H9 (cell line): ENCODE measurements around the gene FAXC. TPM values are rescaled to one million over a fixed set of nuclear protein-coding genes. Genes with fewer than 3 reads are reported as not detected.

ENCODE experiments used
- DNase-seq: peaks from one replicate; pipeline ENCODE4 v3.0.0-alpha.2; 2017
- H2AFZ ChIP-seq: one replicate; pipeline ENCODE4 v1.6.1; 2013; ENCODE audit warnings: mild to moderate bottlenecking, low read length, control low read depth, moderate library complexity
- H2AK5ac ChIP-seq: 2 replicates; pipeline ENCODE4 v1.6.1; 2013; ENCODE audit warnings: low read length, control low read depth, mixed read lengths; ENCODE audit not compliant: insufficient read length
- H2BK120ac ChIP-seq: one replicate; pipeline ENCODE4 v1.6.1; 2013; ENCODE audit warnings: low read depth, mild to moderate bottlenecking, low read length, control low read depth, inconsistent platforms; ENCODE audit not compliant: poor library complexity, severe bottlenecking
- H2BK12ac ChIP-seq: 2 replicates; pipeline ENCODE4 v1.6.1; 2013; ENCODE audit warnings: low read length, control low read depth, mixed read lengths, low read depth; ENCODE audit not compliant: insufficient read length
- H2BK15ac ChIP-seq: 2 replicates; pipeline ENCODE4 v1.6.1; 2013; ENCODE audit warnings: low read depth, low read length, control low read depth
- H2BK20ac ChIP-seq: one replicate; pipeline ENCODE4 v1.6.1; 2013; ENCODE audit warnings: low read depth, mild to moderate bottlenecking, low read length, control low read depth, inconsistent platforms; ENCODE audit not compliant: poor library complexity, severe bottlenecking
- H2BK5ac ChIP-seq: 2 replicates; pipeline ENCODE4 v1.6.1; 2013; ENCODE audit warnings: low read length, control low read depth, mixed read lengths; ENCODE audit not compliant: insufficient read length
- H3K14ac ChIP-seq: 2 replicates; pipeline ENCODE4 v1.6.1; 2013; ENCODE audit warnings: low read length, control low read depth; ENCODE audit not compliant: insufficient read depth
- H3K18ac ChIP-seq: 2 replicates; pipeline ENCODE4 v1.6.1; 2013; ENCODE audit warnings: low read depth, mild to moderate bottlenecking, mixed read lengths, low read length, control low read depth; ENCODE audit not compliant: insufficient read length
- H3K23ac ChIP-seq: 2 replicates; pipeline ENCODE4 v1.6.1; 2013; ENCODE audit warnings: low read length, control low read depth, mixed read lengths, low read depth; ENCODE audit not compliant: insufficient read length
- H3K23me2 ChIP-seq: 2 replicates; pipeline ENCODE4 v1.6.1; 2013; ENCODE audit warnings: low read depth, mild to moderate bottlenecking, mixed read lengths, low read length, control low read depth; ENCODE audit not compliant: insufficient read length, poor library complexity, severe bottlenecking
- H3K27ac ChIP-seq: 2 replicates; pipeline ENCODE4 v1.5.1; 2013; ENCODE audit warnings: low read length, control low read depth, mixed read lengths, low read depth; ENCODE audit not compliant: insufficient read length
- H3K27me3 ChIP-seq: 2 replicates; pipeline ENCODE4 v1.6.1; 2013; ENCODE audit warnings: low read length, control low read depth, inconsistent platforms; ENCODE audit not compliant: insufficient read depth
- H3K4ac ChIP-seq: 2 replicates; pipeline ENCODE4 v1.6.1; 2013; ENCODE audit warnings: low read depth, mild to moderate bottlenecking, control low read depth, inconsistent platforms, low read length, moderate library complexity
- H3K4me1 ChIP-seq: 2 replicates; pipeline ENCODE4 v1.6.1; 2013; ENCODE audit warnings: low read length, control low read depth, inconsistent platforms; ENCODE audit not compliant: insufficient read depth
- H3K4me2 ChIP-seq: 2 replicates; pipeline ENCODE4 v1.6.1; 2013; ENCODE audit warnings: low read length, control low read depth, mixed read lengths; ENCODE audit not compliant: insufficient read length, insufficient read depth
- H3K56ac ChIP-seq: 2 replicates; pipeline ENCODE4 v1.6.1; 2013; ENCODE audit warnings: low read depth, mild to moderate bottlenecking, mixed read lengths, low read length, control low read depth; ENCODE audit not compliant: insufficient read length
- H3K79me1 ChIP-seq: 2 replicates; pipeline ENCODE4 v1.6.1; 2013; ENCODE audit warnings: low read depth, mild to moderate bottlenecking, moderate library complexity, low read length, control low read depth, inconsistent platforms; ENCODE audit not compliant: insufficient read depth, poor library complexity, severe bottlenecking
- H3K79me2 ChIP-seq: 2 replicates; pipeline ENCODE4 v1.6.1; 2013; ENCODE audit warnings: low read length, control low read depth, inconsistent platforms; ENCODE audit not compliant: insufficient read depth
- H3K9ac ChIP-seq: 2 replicates; pipeline ENCODE4 v1.6.1; 2013; ENCODE audit warnings: low read length, control low read depth, mixed read lengths; ENCODE audit not compliant: insufficient read length; ENCODE audit errors: extremely low read depth
- H3K9me3 ChIP-seq: one replicate; pipeline ENCODE4 v1.6.1; 2013; ENCODE audit warnings: low read depth, low read length, inconsistent platforms; ENCODE audit not compliant: control insufficient read depth
- H3T11ph ChIP-seq: one replicate; pipeline ENCODE4 v1.6.1; 2013; ENCODE audit warnings: mild to moderate bottlenecking, low read length, control low read depth, inconsistent platforms
- H4K20me1 ChIP-seq: one replicate; pipeline ENCODE4 v1.6.1; 2013; ENCODE audit not compliant: control insufficient read depth, insufficient read length, insufficient read depth
- H4K5ac ChIP-seq: 2 replicates; pipeline ENCODE4 v1.6.1; 2013; ENCODE audit warnings: low read depth, mild to moderate bottlenecking, mixed read lengths, low read length, control low read depth; ENCODE audit not compliant: insufficient read length
- H4K8ac ChIP-seq: replicated peaks from 2 replicates; pipeline ENCODE4 v1.6.1; 2013; ENCODE audit warnings: low read length, control low read depth, mixed read lengths, low read depth; ENCODE audit not compliant: insufficient read length
- H4K91ac ChIP-seq: 2 replicates; pipeline ENCODE4 v1.6.1; 2013; ENCODE audit warnings: low read depth, mild to moderate bottlenecking, moderate library complexity, mixed read lengths, low read length, control low read depth; ENCODE audit not compliant: insufficient read length
- H3K27ac Mint-ChIP-seq, 3 experiments: 2 replicates in 2 of 3; 3 replicates in 1 of 3; pipeline ENCODE4 v1.8.0; 2020 to 2021; ENCODE audit warnings: mixed read lengths in 3 of 3, mild to moderate bottlenecking in 1 of 3, moderate library complexity in 1 of 3
- H3K27me3 Mint-ChIP-seq: 2 replicates; pipeline ENCODE4 v1.8.0; 2021; ENCODE audit warnings: low read depth, mild to moderate bottlenecking, moderate library complexity, mixed read lengths
- H3K36me3 Mint-ChIP-seq, 3 experiments: 2 replicates in 2 of 3; 3 replicates in 1 of 3; pipeline ENCODE4 v1.8.0; 2020 to 2021; ENCODE audit warnings: low read depth in 3 of 3, mixed read lengths in 3 of 3; ENCODE audit not compliant: insufficient read depth in 1 of 3
- H3K4me1 Mint-ChIP-seq, 2 experiments: 2 replicates each; pipeline ENCODE4 v1.8.0; 2020; ENCODE audit warnings: mixed read lengths in 2 of 2
- H3K4me3 Mint-ChIP-seq, 2 experiments: 2 replicates in 1 of 2; 3 replicates in 1 of 2; pipeline ENCODE4 v1.8.0; 2020 to 2021; ENCODE audit warnings: mild to moderate bottlenecking in 2 of 2, mixed read lengths in 2 of 2, moderate library complexity in 1 of 2
- H3K9me3 Mint-ChIP-seq, 2 experiments: 2 replicates in 1 of 2; 3 replicates in 1 of 2; pipeline ENCODE4 v1.8.0; 2020; ENCODE audit warnings: mild to moderate bottlenecking in 2 of 2, mixed read lengths in 2 of 2, moderate library complexity in 1 of 2
- CTCF ChIP-seq: fragments of 200-600 bp; sonication (generic); conservative IDR thresholded peaks from 3 replicates; pipeline ENCODE4 v1.8.0; 2021; ENCODE audit warnings: antibody characterized with exemption, mild to moderate bottlenecking
- WGBS: extraction: QIAGEN DNeasy Blood & Tissue Kit; methylation state at CpG from one replicate; pipeline ENCODE4 v1.1.7; 2013; ENCODE audit warnings: missing lambda C conversion rate, low lambda C conversion rate, mixed read lengths; ENCODE audit not compliant: insufficient read length; ENCODE audit errors: extremely low coverage; 5-methylcytosine and 5-hydroxymethylcytosine counted together
- total RNA-seq: library from RNA; stranded (reverse); gene quantifications from 2 replicates; pipeline ENCODE4 v1.2.1, GENCODE V29; 2021

Gene FAXC
- total RNA-seq, 1 experiment from 2014 or later = 17.2 TPM

DNA sequence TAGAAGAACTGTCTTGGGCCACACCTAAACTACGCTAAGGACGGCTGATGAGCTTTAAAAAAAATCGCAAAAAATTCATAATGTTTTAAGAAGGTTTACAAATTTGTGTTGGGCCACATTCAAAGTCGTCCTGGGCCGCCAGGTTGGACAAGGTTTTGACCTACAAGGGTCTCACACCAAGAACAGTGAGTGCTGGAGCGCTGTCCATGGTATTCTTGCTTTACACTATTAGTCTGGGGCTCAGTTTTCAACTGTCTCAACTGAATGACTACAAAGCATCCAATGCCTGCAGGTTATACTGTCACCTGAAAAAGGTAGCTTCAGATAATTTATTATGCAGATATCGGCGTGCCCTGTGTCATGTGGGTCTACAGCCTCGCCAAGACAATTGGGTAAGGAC, 3.7 kb upstream of the FAXC start:
- H3K4me1 Mint-ChIP-seq = peaks cover 14 to 17% of the 10 kb centered on the region in 2 experiments
- no peak overlapping the region for H2BK120ac ChIP-seq
- H3K56ac ChIP-seq = no peak overlapping the region
- H3K9me3 Mint-ChIP-seq = no peaks in the 10 kb centered on the region
- no peak overlapping the region for H3T11ph ChIP-seq
- no peaks in the 10 kb centered on the region for H3K79me2 ChIP-seq
- H2BK5ac ChIP-seq = no peak overlapping the region
- H4K8ac ChIP-seq = no peak overlapping the region
- no peaks in the 10 kb centered on the region for H4K20me1 ChIP-seq
- H3K36me3 Mint-ChIP-seq = no peaks in the 10 kb centered on the region
- no peak overlapping the region for H2AFZ ChIP-seq
- DNase-seq = no peak
- no peak overlapping the region for H3K14ac ChIP-seq
- H3K9ac ChIP-seq = no peak overlapping the region
- no peak for TF ChIP-seq CTCF
- no peaks in the 10 kb centered on the region for H3K9me3 ChIP-seq
- no peak overlapping the region for H3K27ac ChIP-seq
- no peak overlapping the region for H3K4ac ChIP-seq
- no peaks in the 10 kb centered on the region for H3K4me1 ChIP-seq
- H2BK15ac ChIP-seq = no peak overlapping the region
- H3K4me3 Mint-ChIP-seq = no peak overlapping the region
- no peak overlapping the region for H3K4me2 ChIP-seq
- peaks cover 25% of the 10 kb centered on the region for H3K27me3 Mint-ChIP-seq
- no peak overlapping the region for H2BK12ac ChIP-seq
- H4K5ac ChIP-seq = no peak overlapping the region
- no peak overlapping the region for H3K23ac ChIP-seq
- no peaks in the 10 kb centered on the region for H3K27me3 ChIP-seq
- no peak overlapping the region for H2AK5ac ChIP-seq
- H3K27ac Mint-ChIP-seq = no peak overlapping the region
- peaks cover 8% of the 10 kb centered on the region for H3K23me2 ChIP-seq
- H4K91ac ChIP-seq = no peak overlapping the region
- no peak overlapping the region for H2BK20ac ChIP-seq
- WGBS = no CpG with 5 or more reads among the region's 9 CpGs
- no peaks in the 10 kb centered on the region for H3K79me1 ChIP-seq
- H3K18ac ChIP-seq = no peak overlapping the region
